SK-N-SH (cell line): ENCODE results near the gene EIF5A. TPM values are rescaled to one million over a fixed set of nuclear protein-coding genes. Genes with fewer than 3 reads are reported as not detected.

ENCODE experiments used
- CTCF ChIA-PET: fragments of 300-600, 350-600 bp; formaldehyde crosslinking; extraction: SDS; loops from one replicate; lab custom pipeline; 2021; lab: Yijun Ruan, JAX
- POLR2A ChIA-PET: fragments of 350-600 bp; sonication (Branson Sonifier 250); formaldehyde crosslinking; extraction: SDS; loops from one replicate; lab custom pipeline; 2020; ENCODE audit warnings: antibody characterized with exemption, inconsistent platforms; lab: Yijun Ruan, JAX
- DNase-seq: peaks from one replicate; pipeline ENCODE4 v3.0.0; 2012
- H2AFZ ChIP-seq: fragments of 200-600 bp; sonication (generic); 2 replicates; pipeline ENCODE4 v1.8.1; 2016; ENCODE audit warnings: antibody characterized with exemption, mild to moderate bottlenecking, low read depth
- H3F3A ChIP-seq: fragments of 200-600 bp; sonication (generic); replicated peaks from 2 replicates; pipeline ENCODE3; 2016; ENCODE audit warnings: antibody characterized with exemption, mild to moderate bottlenecking; ENCODE audit not compliant: insufficient read depth
- H3K27ac ChIP-seq, 2 experiments: fragments of 200-500 bp in 1 of 2; fragments of 200-600 bp in 1 of 2; sonication (Bioruptor generic) in 1 of 2; sonication (generic), shearing (Covaris generic) in 1 of 2; 2 replicates each; pipeline versions ENCODE4 v1.5.1 to v1.6.1; 2014 to 2016; ENCODE audit warnings: low read depth in 2 of 2, inconsistent platforms in 1 of 2, low read length in 1 of 2, mild to moderate bottlenecking in 1 of 2, mixed read lengths in 1 of 2
- H3K27me3 ChIP-seq: fragments of 200-600 bp; sonication (generic), shearing (Covaris generic); 2 replicates; pipeline ENCODE4 v1.6.1; 2016; ENCODE audit warnings: mixed run types; ENCODE audit not compliant: insufficient read depth
- H3K36me3 ChIP-seq, 2 experiments: fragments of 200-500 bp in 1 of 2; fragments of 200-600 bp in 1 of 2; sonication (Bioruptor generic) in 1 of 2; sonication (generic) in 1 of 2; replicated peaks in 1 of 2; 2 replicates each; pipeline versions ENCODE3 to v1.5.1; 2014 to 2016; ENCODE audit warnings: low read length in 1 of 2, mild to moderate bottlenecking in 1 of 2; ENCODE audit not compliant: insufficient read depth in 2 of 2, control insufficient read depth in 1 of 2
- H3K4me1 ChIP-seq, 2 experiments: fragments of 200-500 bp in 1 of 2; fragments of 200-600 bp in 1 of 2; sonication (Bioruptor generic) in 1 of 2; sonication (generic), shearing (Covaris generic) in 1 of 2; 2 replicates each; pipeline versions ENCODE4 v1.5.1 to v1.6.1; 2014 to 2016; ENCODE audit warnings: low read depth in 1 of 2, low read length in 1 of 2, mixed run types in 1 of 2; ENCODE audit not compliant: insufficient read depth in 2 of 2, control insufficient read depth in 1 of 2
- H3K4me2 ChIP-seq: fragments of 200-600 bp; sonication (generic), shearing (Covaris generic); 2 replicates; pipeline ENCODE4 v1.6.1; 2017; ENCODE audit warnings: mixed run types
- H3K4me3 ChIP-seq, 2 experiments: fragments of 200-500 bp in 1 of 2; fragments of 200-600 bp in 1 of 2; sonication (Bioruptor generic) in 1 of 2; sonication (generic), shearing (Covaris generic) in 1 of 2; 2 replicates each; pipeline versions ENCODE4 v1.5.1 to v1.8.1; 2014 to 2016; ENCODE audit warnings: low read depth in 2 of 2, inconsistent platforms in 1 of 2, low read length in 1 of 2, mild to moderate bottlenecking in 1 of 2, mixed read lengths in 1 of 2, moderate library complexity in 1 of 2
- H3K79me2 ChIP-seq: fragments of 200-600 bp; sonication (generic); 2 replicates; pipeline ENCODE4 v1.8.1; 2017; ENCODE audit warnings: mild to moderate bottlenecking; ENCODE audit not compliant: insufficient read depth
- H3K9ac ChIP-seq: fragments of 200-600 bp; sonication (generic); 2 replicates; pipeline ENCODE4 v1.6.1; 2017; ENCODE audit warnings: mixed run types
- H3K9me2 ChIP-seq: fragments of 200-600 bp; sonication (generic); 2 replicates; pipeline ENCODE4 v1.6.1; 2017; ENCODE audit warnings: mixed run types
- H3K9me3 ChIP-seq: fragments of 200-600 bp; sonication (generic); 2 replicates; pipeline ENCODE4 v1.6.1; 2017; ENCODE audit warnings: mixed run types, mild to moderate bottlenecking, moderate library complexity
- H4K20me1 ChIP-seq: fragments of 200-600 bp; sonication (generic); 2 replicates; pipeline ENCODE4 v1.6.1; 2017; ENCODE audit warnings: mild to moderate bottlenecking, mixed run types; ENCODE audit not compliant: insufficient read depth
- ELF1 ChIP-seq: IDR thresholded peaks from 2 replicates; pipeline ENCODE4 v1.4.0; 2012
- EP300 ChIP-seq, 2 experiments: IDR thresholded peaks; 2 replicates each; pipeline versions ENCODE4 v1.4.0 to v1.6.1; 2012; ENCODE audit warnings: borderline replicate concordance in 1 of 2, low read depth in 1 of 2, low read length in 1 of 2
- EZH2phosphoT487 ChIP-seq: fragments of 200-600 bp; sonication (generic); IDR thresholded peaks from 2 replicates; pipeline ENCODE4 v1.6.1; 2017; ENCODE audit warnings: low read depth, mixed run types, mild to moderate bottlenecking, antibody characterized with exemption, moderate library complexity, borderline replicate concordance
- GABPA ChIP-seq: IDR thresholded peaks from 2 replicates; pipeline ENCODE4 v1.4.0; 2012; ENCODE audit warnings: low read depth, mild to moderate bottlenecking
- GATA2 ChIP-seq: sonication (generic); formaldehyde crosslinking; IDR thresholded peaks from 2 replicates; pipeline ENCODE4 v1.5.0; 2020; ENCODE audit warnings: mild to moderate bottlenecking, missing genetic modification reagents
- MXI1 ChIP-seq: IDR thresholded peaks from 2 replicates; pipeline ENCODE4 v1.6.1; 2012; ENCODE audit warnings: mild to moderate bottlenecking, low read depth, low read length, improper control_type of control experiment
- NFIC ChIP-seq: IDR thresholded peaks from 2 replicates; pipeline ENCODE4 v1.4.0; 2012; ENCODE audit warnings: borderline replicate concordance
- NRF1 ChIP-seq: IDR thresholded peaks from 2 replicates; pipeline ENCODE4 v1.6.1; 2012; ENCODE audit warnings: low read depth, mild to moderate bottlenecking, low read length
- PBX3 ChIP-seq: IDR thresholded peaks from 2 replicates; pipeline ENCODE4; 2012
- RAD21 ChIP-seq: IDR thresholded peaks from 2 replicates; pipeline ENCODE4 v1.6.1; 2012; ENCODE audit warnings: mild to moderate bottlenecking, low read length
- RCOR1 ChIP-seq: fragments of 150-350 bp; IDR thresholded peaks from 2 replicates; pipeline ENCODE4 v1.6.1; 2017; ENCODE audit warnings: antibody characterized with exemption, low read length
- RFX5 ChIP-seq: IDR thresholded peaks from 2 replicates; pipeline ENCODE4 v1.6.1; 2012; ENCODE audit warnings: mild to moderate bottlenecking, improper control_type of control experiment, low read length
- RXRA ChIP-seq: IDR thresholded peaks from 2 replicates; pipeline ENCODE4 v1.4.0; 2012; ENCODE audit warnings: low read depth, mild to moderate bottlenecking, borderline replicate concordance
- TAF1 ChIP-seq: IDR thresholded peaks from 2 replicates; pipeline ENCODE4 v1.6.1; 2012; ENCODE audit warnings: low read depth, mild to moderate bottlenecking, low read length, moderate library complexity, borderline replicate concordance
- TCF12 ChIP-seq: IDR thresholded peaks from 2 replicates; pipeline ENCODE4 v1.4.0; 2012
- TEAD4 ChIP-seq: IDR thresholded peaks from 2 replicates; pipeline ENCODE4 v1.4.0; 2012; ENCODE audit warnings: mild to moderate bottlenecking, borderline replicate concordance; ENCODE audit not compliant: insufficient read depth
- WGBS: methylation state at CpG from one replicate; pipeline ENCODE4 v1.1.6; 2017; ENCODE audit warnings: low lambda C conversion rate; 5-methylcytosine and 5-hydroxymethylcytosine counted together
- polyA plus RNA-seq, 3 experiments: library from polyadenylated mRNA; depleted of rRNA; stranded (reverse); fragments of >200 nt; gene quantifications; 2 replicates each; pipeline ENCODE4 v1.2.3, GENCODE V29; 2012
- TF ChIP-seq, protein P1 (sequence below): fragments of 200-600 bp; sonication (generic); IDR thresholded peaks from 2 replicates; pipeline ENCODE4 v1.6.1; 2017; ENCODE audit warnings: antibody characterized with exemption, mild to moderate bottlenecking, moderate library complexity
- TF ChIP-seq, protein P2 (sequence below): IDR thresholded peaks from 2 replicates; pipeline ENCODE4 v1.4.0; 2012; ENCODE audit warnings: low read depth
- TF ChIP-seq, protein P3 (sequence below): fragments of 150-350 bp; IDR thresholded peaks from 2 replicates; pipeline ENCODE4 v1.6.1; 2017; ENCODE audit warnings: antibody characterized with exemption, low read length, low read depth, borderline replicate concordance

EIF5A gene
- polyA plus RNA-seq, 1 of the 3 experiments (the other 2 are of a cell fraction), result 971 TPM

GRCh38 chr17:7296189-7296861 lies 11.1 kb upstream of the EIF5A start (continued):
- TF ChIP-seq ELF1 (0 out of 2 replicates have a peak, but pooled peaks have one; percentile 15), NFIC (no peak), EP300 (IDR thresholded peaks at IDR 0.05; ENCODE audit: borderline replicate concordance in 1 of 2, low read depth in 1 of 2, low read length in 1 of 2) (no peak)
- TF ChIP-seq, all 33 proteins: peak for 10

DNA sequence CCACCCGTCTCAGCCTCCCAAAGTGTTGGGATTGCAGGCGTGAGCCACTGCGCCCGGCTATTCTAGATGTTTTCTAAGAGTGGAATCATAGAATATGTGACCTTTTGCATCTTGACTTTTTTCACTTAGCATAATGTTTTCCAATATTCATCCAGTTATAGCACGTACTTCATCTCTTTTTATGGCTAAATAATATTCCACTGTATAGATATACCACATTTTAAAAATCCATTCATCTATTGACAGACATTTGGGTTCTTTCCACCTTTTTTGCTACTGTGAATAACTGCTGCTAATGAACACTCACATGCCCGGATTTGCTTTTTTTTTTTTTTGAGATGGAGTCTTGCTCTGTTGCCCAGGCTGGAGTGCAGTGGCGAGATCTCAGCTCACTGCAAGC lies 3.2 kb upstream of the EIF5A start:
- POLR2A ChIA-PET, result no interaction called here
- Histone ChIP-seq H3F3A (peaks cover 17% of the 10 kb centered on the region), H3K79me2 (peaks cover 17% of the 10 kb centered on the region), H3K4me3 (no peak overlapping the region), H3K36me3 (peaks cover 0 to 1% of the 10 kb centered on the region in 2 experiments), H3K4me1 (peaks cover 1 to 2% of the 10 kb centered on the region in 2 experiments; a peak in 3 of 4 replicates), H2AFZ (no peak overlapping the region), H4K20me1 (peaks cover 9% of the 10 kb centered on the region), H3K9me3 (no peaks in the 10 kb centered on the region), H3K27me3 (no peaks in the 10 kb centered on the region), H3K9ac (no peak overlapping the region), H3K4me2 (no peak overlapping the region), H3K27ac (no peak overlapping the region), H3K9me2 (no peaks in the 10 kb centered on the region)
- TF ChIP-seq GATA2 (CRISPR knock-in tag), result no peak
- no peak for TF ChIP-seq PBX3
- TF ChIP-seq NRF1, result no peak
- no peak for TF ChIP-seq MXI1
- TF ChIP-seq EZH2phosphoT487, result no peak
- TF ChIP-seq RAD21, result no peak
- WGBS, result 88% methylated on average over 7 of the region's 7 CpGs
- DNase-seq, result no peak
- CTCF ChIA-PET, result interaction anchor here (1.1 to 3.6 kb wide), 2 partner anchors 23 to 259 kb away, joined by 3 to 14 read pairs; partner anchors contain the start of gene SLC2A4

- Histone ChIP-seq H3K9ac (peak overlapping the region; percentile 93), H2AFZ (no peak overlapping the region), H3K4me1 (peaks cover 17 to 25% of the 10 kb centered on the region in 2 experiments), H4K20me1 (peaks cover 46% of the 10 kb centered on the region), H3F3A (peaks cover 50% of the 10 kb centered on the region), H3K27ac (peak overlapping the region; percentile 83 to 91), H3K9me3 (no peaks in the 10 kb centered on the region), H3K9me2 (no peaks in the 10 kb centered on the region), H3K36me3 (peaks cover 32 to 36% of the 10 kb centered on the region in 2 experiments), H3K79me2 (peaks cover 52% of the 10 kb centered on the region), H3K4me3 (peak overlapping the region; percentile 76 to 79), H3K27me3 (no peaks in the 10 kb centered on the region), H3K4me2 (peak overlapping the region; percentile 90)
- POLR2A ChIA-PET, result no interaction called here
- WGBS, result 2% methylated on average over 27 of the region's 104 CpGs
- peak; percentile 68 for DNase-seq
- CTCF ChIA-PET, result interaction anchor here (0.9 to 2.6 kb wide), 4 partner anchors 12 to 94 kb away, joined by 3 to 7 read pairs (median 6); partner anchors contain the start of gene SLC2A4
- no peak for TF ChIP-seq ELF1
- TF ChIP-seq NRF1, result no peak
- TF ChIP-seq RXRA, result no peak
- no peak for TF ChIP-seq RCOR1
- TF ChIP-seq TCF12, result no peak
- no peak for TF ChIP-seq TEAD4
- TF ChIP-seq, protein P1, sequence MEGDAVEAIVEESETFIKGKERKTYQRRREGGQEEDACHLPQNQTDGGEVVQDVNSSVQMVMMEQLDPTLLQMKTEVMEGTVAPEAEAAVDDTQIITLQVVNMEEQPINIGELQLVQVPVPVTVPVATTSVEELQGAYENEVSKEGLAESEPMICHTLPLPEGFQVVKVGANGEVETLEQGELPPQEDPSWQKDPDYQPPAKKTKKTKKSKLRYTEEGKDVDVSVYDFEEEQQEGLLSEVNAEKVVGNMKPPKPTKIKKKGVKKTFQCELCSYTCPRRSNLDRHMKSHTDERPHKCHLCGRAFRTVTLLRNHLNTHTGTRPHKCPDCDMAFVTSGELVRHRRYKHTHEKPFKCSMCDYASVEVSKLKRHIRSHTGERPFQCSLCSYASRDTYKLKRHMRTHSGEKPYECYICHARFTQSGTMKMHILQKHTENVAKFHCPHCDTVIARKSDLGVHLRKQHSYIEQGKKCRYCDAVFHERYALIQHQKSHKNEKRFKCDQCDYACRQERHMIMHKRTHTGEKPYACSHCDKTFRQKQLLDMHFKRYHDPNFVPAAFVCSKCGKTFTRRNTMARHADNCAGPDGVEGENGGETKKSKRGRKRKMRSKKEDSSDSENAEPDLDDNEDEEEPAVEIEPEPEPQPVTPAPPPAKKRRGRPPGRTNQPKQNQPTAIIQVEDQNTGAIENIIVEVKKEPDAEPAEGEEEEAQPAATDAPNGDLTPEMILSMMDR, result no peak
- TF ChIP-seq, protein P2, sequence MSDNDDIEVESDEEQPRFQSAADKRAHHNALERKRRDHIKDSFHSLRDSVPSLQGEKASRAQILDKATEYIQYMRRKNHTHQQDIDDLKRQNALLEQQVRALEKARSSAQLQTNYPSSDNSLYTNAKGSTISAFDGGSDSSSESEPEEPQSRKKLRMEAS, result peak; percentile 78
- TF ChIP-seq, protein P3, sequence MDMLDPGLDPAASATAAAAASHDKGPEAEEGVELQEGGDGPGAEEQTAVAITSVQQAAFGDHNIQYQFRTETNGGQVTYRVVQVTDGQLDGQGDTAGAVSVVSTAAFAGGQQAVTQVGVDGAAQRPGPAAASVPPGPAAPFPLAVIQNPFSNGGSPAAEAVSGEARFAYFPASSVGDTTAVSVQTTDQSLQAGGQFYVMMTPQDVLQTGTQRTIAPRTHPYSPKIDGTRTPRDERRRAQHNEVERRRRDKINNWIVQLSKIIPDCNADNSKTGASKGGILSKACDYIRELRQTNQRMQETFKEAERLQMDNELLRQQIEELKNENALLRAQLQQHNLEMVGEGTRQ, result no peak
- TF ChIP-seq GABPA, result peak; percentile 9; the same call in 1 of the 2 replicates
- no peak for TF ChIP-seq EP300 (IDR thresholded peaks at IDR 0.05; ENCODE audit: borderline replicate concordance in 1 of 2, low read depth in 1 of 2, low read length in 1 of 2)
- TF ChIP-seq GATA2 (CRISPR knock-in tag), result no peak
- no peak for TF ChIP-seq RFX5
- no peak for TF ChIP-seq NFIC
- no peak for TF ChIP-seq TAF1
These were observed 527 bp downstream of the EIF5A start for GRCh38 chr17:7307686-7308624.
